Right lobe of liver (tissue), 6 donors: ENCODE data around the gene LRG1. TPM values are rescaled to one million over a fixed set of nuclear protein-coding genes. Genes with fewer than 3 reads are reported as not detected.

Experiments used
- ATAC-seq, 4 donors: fragments of 200-7000 bp; cut with Tn5 transposase; one replicate each; pipeline ENCODE4 v1.9.1; 2020; ENCODE audit warnings: mild to moderate bottlenecking in 4 of 4, moderate library complexity in 4 of 4
- DNase-seq, 3 donors: peaks; one replicate each; pipeline ENCODE4 v3.0.0-alpha.2; 2020
- H3K27ac ChIP-seq, 3 donors: fragments of 200-600 bp; one replicate each; pipeline ENCODE4 v1.8.0; 2022
- H3K27me3 ChIP-seq, 2 donors: fragments of 200-600 bp; one replicate each; pipeline ENCODE4 v1.8.0; 2022
- H3K36me3 ChIP-seq, 4 donors: fragments of 200-600 bp; sonication (generic) in 1 of 4; one replicate each; pipeline versions ENCODE4 v1.5.1 to v1.8.0; 2017 to 2022; ENCODE audit warnings: control low read depth in 1 of 4
- H3K4me1 ChIP-seq, 4 donors: fragments of 200-600 bp; sonication (generic) in 1 of 4; one replicate each; pipeline versions ENCODE4 v1.5.1 to v1.8.0; 2017 to 2022; ENCODE audit warnings: control low read depth in 1 of 4
- H3K4me3 ChIP-seq, 3 donors: fragments of 200-600 bp; one replicate each; pipeline ENCODE4 v1.8.0; 2022
- H3K9me3 ChIP-seq, 4 donors: fragments of 200-600 bp; sonication (generic) in 1 of 4; one replicate each; pipeline versions ENCODE4 v1.5.1 to v1.8.0; 2017 to 2022; ENCODE audit warnings: control low read depth in 1 of 4
- CTCF ChIP-seq, 4 donors: fragments of 200-600 bp in 3 of 4; fragments of 450-650 bp in 1 of 4; IDR thresholded peaks; one replicate each; pipeline versions ENCODE4 v1.5.1 to v1.8.0; 2016 to 2022; ENCODE audit warnings: antibody characterized with exemption in 4 of 4, mild to moderate bottlenecking in 2 of 4
- POLR2A ChIP-seq: fragments of 450-650 bp; IDR thresholded peaks from one replicate; pipeline ENCODE4 v1.6.1; 2017; ENCODE audit warnings: antibody characterized with exemption, mild to moderate bottlenecking
- WGBS: methylation state at CpG from one replicate; pipeline ENCODE4 v1.1.6; 2018; ENCODE audit warnings: low coverage, low lambda C conversion rate; ENCODE audit not compliant: insufficient coverage; ENCODE audit errors: missing lambda C conversion rate; 5-methylcytosine and 5-hydroxymethylcytosine counted together
- intact Hi-C, 2 donors: fragments of 100-400 bp; cut with DNase I; formaldehyde crosslinking; loops; one replicate each; pipeline versions ENCODE4 v1.11.2 to v1.14.1; 2022
- total RNA-seq, 6 experiments: library from RNA; depleted of rRNA in 2 of 6; stranded (reverse); fragments of >200 nt in 2 of 6; fragmentation: NEBNext Ultra II Directional in 3 of 6; extraction: Animal tissue kit (Norgen Biotek cat#: 25700) in 3 of 6; gene quantifications; one replicate each; pipeline versions ENCODE4 v1.1.0 to v1.2.4, GENCODE V29; 2016 to 2023
- donor health status: DM: no; HTN: yes; CAD: no.
- donor health status: DM: no; HTN: no; CAD: no.
- donor health status: DM: no; HTN: no; CAD: no.
- donor health status: DM: no; HTN: yes; CAD: no.
- donor health status: DM: no; HTN: yes; CAD: no.

The LRG1 gene
- total RNA-seq, 6 experiments from 2014 or later, result 331 to 1,334 (median 524) TPM

- intact Hi-C loops, result loop anchor here in 1 of 2 donors (10.0 kb wide), 1 partner anchor 235 kb away; no protein-coding TSS in a partner anchor
- Histone ChIP-seq H3K4me3 (no peak overlapping the region), H3K36me3 (peaks cover 0 to 49% (median 4%) of the 10 kb centered on the region in 4 donors), H3K27me3 (no peaks in the 10 kb centered on the region), H3K27ac (no peak overlapping the region), H3K9me3 (no peaks in the 10 kb centered on the region), H3K4me1 (no peaks in the 10 kb centered on the region)
- WGBS, result 94% methylated on average over 2 of the region's 15 CpGs
- TF ChIP-seq CTCF (IDR thresholded peaks at IDR 0.05), result no peak
- no peak for TF ChIP-seq POLR2A
- ATAC-seq, result no peak
- no peak for DNase-seq
Measured at GRCh38 chr19:4499855-4500254, 40.0 kb downstream of the LRG1 start.

- Histone ChIP-seq H3K27me3 (no peaks in the 10 kb centered on the region), H3K36me3 (peaks cover 0 to 46% (median 1%) of the 10 kb centered on the region in 4 donors), H3K9me3 (no peaks in the 10 kb centered on the region), H3K27ac (no peak overlapping the region), H3K4me1 (no peaks in the 10 kb centered on the region), H3K4me3 (no peak overlapping the region)
- WGBS, result 94% methylated on average over 11 of the region's 23 CpGs
- no peak for TF ChIP-seq POLR2A
- no peak for TF ChIP-seq CTCF (IDR thresholded peaks at IDR 0.05)
- intact Hi-C loops, result loop anchor here in 1 of 2 donors (10.0 kb wide), 1 partner anchor 235 kb away; no protein-coding TSS in a partner anchor
- DNase-seq, result no peak
- ATAC-seq, result no peak
Measured at GRCh38 chr19:4499318-4499717, 40.5 kb downstream of the LRG1 start.

- TF ChIP-seq CTCF (IDR thresholded peaks at IDR 0.05) (no peak), POLR2A (no peak)
- Histone ChIP-seq H3K4me1 (no peaks in the 10 kb centered on the region), H3K27ac (no peak overlapping the region), H3K27me3 (no peaks in the 10 kb centered on the region), H3K36me3 (peaks cover 0 to 48% (median 2%) of the 10 kb centered on the region in 4 donors), H3K4me3 (no peak overlapping the region), H3K9me3 (no peaks in the 10 kb centered on the region)
- WGBS, result 80% methylated on average over 1 of the region's 12 CpGs
- DNase-seq (no peak), ATAC-seq (no peak)
- intact Hi-C loops, result loop anchor here in 1 of 2 donors (10.0 kb wide), 1 partner anchor 234 kb away; no protein-coding TSS in a partner anchor
Measured at GRCh38 chr19:4498694-4499093, 41.1 kb downstream of the LRG1 start.

GRCh38 chr19:4497770-4498389 is 42.0 kb downstream of the LRG1 start:
- Histone ChIP-seq H3K27ac (no peak overlapping the region), H3K36me3 (peaks cover 0 to 41% (median 2%) of the 10 kb centered on the region in 4 donors), H3K4me1 (no peaks in the 10 kb centered on the region), H3K9me3 (no peaks in the 10 kb centered on the region), H3K4me3 (no peak overlapping the region), H3K27me3 (no peaks in the 10 kb centered on the region)
- TF ChIP-seq POLR2A (no peak), CTCF (IDR thresholded peaks at IDR 0.05) (no peak)
- 95% methylated on average over 7 of the region's 25 CpGs for WGBS
- intact Hi-C loops, result loop anchor here in 1 of 2 donors (10.0 kb wide), 1 partner anchor 233 kb away; no protein-coding TSS in a partner anchor
- ATAC-seq (no peak), DNase-seq (no peak)
